ENCODE data around the gene RBM23.

The RBM23 gene

DNA sequence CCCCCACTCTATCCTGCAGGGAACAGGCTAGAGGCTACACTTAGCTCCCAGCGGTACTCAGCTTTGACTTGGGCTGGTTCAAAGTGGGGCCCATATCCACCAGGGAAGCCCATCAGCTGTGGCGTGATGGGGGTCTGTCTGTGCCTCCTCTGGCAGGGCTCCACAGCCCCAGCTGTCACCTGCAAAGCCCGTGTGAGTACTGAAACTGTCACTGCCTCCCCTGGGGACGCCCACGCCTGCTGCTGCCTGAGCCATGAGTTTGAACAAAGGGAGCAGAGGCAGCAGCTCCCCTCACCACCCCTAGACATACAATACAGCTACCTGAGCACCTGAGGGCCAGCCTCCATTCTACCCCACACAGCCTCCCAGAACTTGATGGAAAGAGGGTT lies 31.0 kb downstream of the RBM23 start:
- TF ChIP-seq GLIS1 (tag by site-specific recombination; IDR thresholded peaks at IDR 0.05) (peak; percentile 32), ZNF624 (tag by site-specific recombination; IDR thresholded peaks at IDR 0.05) (no peak), ZFHX2 (tag by site-specific recombination; conservative IDR thresholded peaks at IDR 0.05) (peak; percentile 44; the same call in 1 of the 2 replicates), ZNF133 (tag by site-specific recombination; IDR thresholded peaks at IDR 0.05) (no peak)
- peaks cover 6% of the 10 kb centered on the region for H3K4me1 ChIP-seq (ENCODE audit: control insufficient read depth, insufficient read depth, low read length)

DNA sequence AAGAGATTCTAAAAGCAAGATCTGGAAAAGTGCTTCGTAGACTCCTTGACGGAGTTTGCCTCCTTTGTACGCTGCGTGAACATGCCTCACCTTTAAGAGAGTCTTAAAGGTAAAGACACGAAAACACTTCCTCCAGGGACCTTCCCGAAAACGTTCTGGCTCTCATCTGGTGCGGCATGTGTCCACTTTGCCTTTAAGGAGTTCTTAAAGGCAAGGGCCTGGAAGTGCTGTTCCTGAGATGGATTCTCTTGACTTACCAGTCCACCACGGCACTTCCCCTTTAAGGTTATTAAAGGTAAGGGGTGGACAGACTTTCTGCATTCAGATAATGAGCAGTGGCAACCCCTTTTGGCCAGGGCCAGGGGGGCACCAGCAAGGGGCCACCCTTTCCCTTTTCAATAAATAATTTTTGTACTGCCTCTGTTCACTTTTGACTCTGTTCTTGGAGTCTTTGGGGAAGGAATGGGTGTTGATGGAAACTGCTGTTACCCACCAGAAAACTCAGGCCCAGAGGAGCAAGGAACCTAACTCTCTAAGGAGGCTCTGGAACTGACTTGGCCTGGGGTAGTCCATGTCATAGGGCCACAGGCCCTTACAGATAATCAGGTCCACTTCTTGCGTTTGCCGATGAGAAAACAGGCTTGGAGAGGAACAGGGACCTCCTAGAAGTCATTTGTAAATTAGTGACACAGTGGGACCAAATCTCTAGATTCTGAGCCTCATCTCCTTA lies 31.5 kb downstream of the RBM23 start:
- Histone ChIP-seq H3K36me3 (ENCODE audit: control insufficient read depth in 2 of 2, insufficient read depth in 1 of 2, low read length in 2 of 2) (no peaks in the 10 kb centered on the region), H3K27ac (ENCODE audit: extremely low read depth, low read depth, low read length) (peak overlapping the region; percentile 78), H3K4me1 (ENCODE audit: control insufficient read depth, insufficient read depth, low read length) (peaks cover 6% of the 10 kb centered on the region), H3K4me3 (ENCODE audit: low read depth, low read length) (peak overlapping the region; percentile 55), H3K9me3 (ENCODE audit: control insufficient read depth, insufficient read depth, low read depth, low read length) (no peaks in the 10 kb centered on the region)
- CTCF ChIA-PET: interaction anchor here (0.7 to 7.8 kb wide), 3 partner anchors 13 to 64 kb away, joined by 4 to 43 read pairs (median 26); no protein-coding TSS in a partner anchor
- TF ChIP-seq, protein P1, sequence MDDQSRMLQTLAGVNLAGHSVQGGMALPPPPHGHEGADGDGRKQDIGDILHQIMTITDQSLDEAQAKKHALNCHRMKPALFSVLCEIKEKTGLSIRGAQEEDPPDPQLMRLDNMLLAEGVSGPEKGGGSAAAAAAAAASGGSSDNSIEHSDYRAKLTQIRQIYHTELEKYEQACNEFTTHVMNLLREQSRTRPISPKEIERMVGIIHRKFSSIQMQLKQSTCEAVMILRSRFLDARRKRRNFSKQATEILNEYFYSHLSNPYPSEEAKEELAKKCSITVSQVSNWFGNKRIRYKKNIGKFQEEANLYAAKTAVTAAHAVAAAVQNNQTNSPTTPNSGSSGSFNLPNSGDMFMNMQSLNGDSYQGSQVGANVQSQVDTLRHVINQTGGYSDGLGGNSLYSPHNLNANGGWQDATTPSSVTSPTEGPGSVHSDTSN (CRISPR knock-in tag; IDR thresholded peaks at IDR 0.05): no peak
- TF ChIP-seq BCL11B (tag by site-specific recombination; IDR thresholded peaks at IDR 0.05; ENCODE audit: low read depth) (no peak), ZNF76 (tag by site-specific recombination; IDR thresholded peaks at IDR 0.05; ENCODE audit: borderline replicate concordance, low read depth) (peak; percentile 11; the same call in 1 of the 2 replicates), ZNF600 (tag by site-specific recombination; IDR thresholded peaks at IDR 0.05) (peak; percentile 80), ZBTB48 (tag by site-specific recombination; IDR thresholded peaks at IDR 0.05) (peak; percentile 65; the same call in 1 of the 2 replicates), ZNF350 (tag by site-specific recombination; IDR thresholded peaks at IDR 0.05) (no peak), ZFP69B (tag by site-specific recombination; IDR thresholded peaks at IDR 0.05) (peak; percentile 94), ZNF341 (tag by site-specific recombination; IDR thresholded peaks at IDR 0.05; ENCODE audit: low read depth) (peak; percentile 13; the same call in 1 of the 2 replicates), ZXDB (tag by site-specific recombination; IDR thresholded peaks at IDR 0.05) (peak; percentile 55; the same call in 1 of the 2 replicates), ZNF544 (tag by site-specific recombination; IDR thresholded peaks at IDR 0.05) (no peak), KLF1 (tag by site-specific recombination; IDR thresholded peaks at IDR 0.05) (no peak)
- TF ChIP-seq, protein P2, sequence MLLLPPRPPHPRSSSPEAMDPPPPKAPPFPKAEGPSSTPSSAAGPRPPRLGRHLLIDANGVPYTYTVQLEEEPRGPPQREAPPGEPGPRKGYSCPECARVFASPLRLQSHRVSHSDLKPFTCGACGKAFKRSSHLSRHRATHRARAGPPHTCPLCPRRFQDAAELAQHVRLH (tag by site-specific recombination; IDR thresholded peaks at IDR 0.05): 0 out of 2 replicates have a peak, but pooled peaks have one; percentile 16
- TF ChIP-seq, protein P3, sequence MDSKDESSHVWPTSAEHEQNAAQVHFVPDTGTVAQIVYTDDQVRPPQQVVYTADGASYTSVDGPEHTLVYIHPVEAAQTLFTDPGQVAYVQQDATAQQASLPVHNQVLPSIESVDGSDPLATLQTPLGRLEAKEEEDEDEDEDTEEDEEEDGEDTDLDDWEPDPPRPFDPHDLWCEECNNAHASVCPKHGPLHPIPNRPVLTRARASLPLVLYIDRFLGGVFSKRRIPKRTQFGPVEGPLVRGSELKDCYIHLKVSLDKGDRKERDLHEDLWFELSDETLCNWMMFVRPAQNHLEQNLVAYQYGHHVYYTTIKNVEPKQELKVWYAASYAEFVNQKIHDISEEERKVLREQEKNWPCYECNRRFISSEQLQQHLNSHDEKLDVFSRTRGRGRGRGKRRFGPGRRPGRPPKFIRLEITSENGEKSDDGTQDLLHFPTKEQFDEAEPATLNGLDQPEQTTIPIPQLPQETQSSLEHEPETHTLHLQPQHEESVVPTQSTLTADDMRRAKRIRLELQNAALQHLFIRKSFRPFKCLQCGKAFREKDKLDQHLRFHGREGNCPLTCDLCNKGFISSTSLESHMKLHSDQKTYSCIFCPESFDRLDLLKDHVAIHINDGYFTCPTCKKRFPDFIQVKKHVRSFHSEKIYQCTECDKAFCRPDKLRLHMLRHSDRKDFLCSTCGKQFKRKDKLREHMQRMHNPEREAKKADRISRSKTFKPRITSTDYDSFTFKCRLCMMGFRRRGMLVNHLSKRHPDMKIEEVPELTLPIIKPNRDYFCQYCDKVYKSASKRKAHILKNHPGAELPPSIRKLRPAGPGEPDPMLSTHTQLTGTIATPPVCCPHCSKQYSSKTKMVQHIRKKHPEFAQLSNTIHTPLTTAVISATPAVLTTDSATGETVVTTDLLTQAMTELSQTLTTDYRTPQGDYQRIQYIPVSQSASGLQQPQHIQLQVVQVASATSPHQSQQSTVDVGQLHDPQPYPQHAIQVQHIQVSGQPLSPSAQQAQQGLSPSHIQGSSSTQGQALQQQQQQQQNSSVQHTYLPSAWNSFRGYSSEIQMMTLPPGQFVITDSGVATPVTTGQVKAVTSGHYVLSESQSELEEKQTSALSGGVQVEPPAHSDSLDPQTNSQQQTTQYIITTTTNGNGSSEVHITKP (tag by site-specific recombination; IDR thresholded peaks at IDR 0.05): 0 out of 2 replicates have a peak, but pooled peaks have one; percentile 37
- TF ChIP-seq, protein P4, sequence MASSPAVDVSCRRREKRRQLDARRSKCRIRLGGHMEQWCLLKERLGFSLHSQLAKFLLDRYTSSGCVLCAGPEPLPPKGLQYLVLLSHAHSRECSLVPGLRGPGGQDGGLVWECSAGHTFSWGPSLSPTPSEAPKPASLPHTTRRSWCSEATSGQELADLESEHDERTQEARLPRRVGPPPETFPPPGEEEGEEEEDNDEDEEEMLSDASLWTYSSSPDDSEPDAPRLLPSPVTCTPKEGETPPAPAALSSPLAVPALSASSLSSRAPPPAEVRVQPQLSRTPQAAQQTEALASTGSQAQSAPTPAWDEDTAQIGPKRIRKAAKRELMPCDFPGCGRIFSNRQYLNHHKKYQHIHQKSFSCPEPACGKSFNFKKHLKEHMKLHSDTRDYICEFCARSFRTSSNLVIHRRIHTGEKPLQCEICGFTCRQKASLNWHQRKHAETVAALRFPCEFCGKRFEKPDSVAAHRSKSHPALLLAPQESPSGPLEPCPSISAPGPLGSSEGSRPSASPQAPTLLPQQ (tag by site-specific recombination; IDR thresholded peaks at IDR 0.05): peak; percentile 97
- TF ChIP-seq, protein P5, sequence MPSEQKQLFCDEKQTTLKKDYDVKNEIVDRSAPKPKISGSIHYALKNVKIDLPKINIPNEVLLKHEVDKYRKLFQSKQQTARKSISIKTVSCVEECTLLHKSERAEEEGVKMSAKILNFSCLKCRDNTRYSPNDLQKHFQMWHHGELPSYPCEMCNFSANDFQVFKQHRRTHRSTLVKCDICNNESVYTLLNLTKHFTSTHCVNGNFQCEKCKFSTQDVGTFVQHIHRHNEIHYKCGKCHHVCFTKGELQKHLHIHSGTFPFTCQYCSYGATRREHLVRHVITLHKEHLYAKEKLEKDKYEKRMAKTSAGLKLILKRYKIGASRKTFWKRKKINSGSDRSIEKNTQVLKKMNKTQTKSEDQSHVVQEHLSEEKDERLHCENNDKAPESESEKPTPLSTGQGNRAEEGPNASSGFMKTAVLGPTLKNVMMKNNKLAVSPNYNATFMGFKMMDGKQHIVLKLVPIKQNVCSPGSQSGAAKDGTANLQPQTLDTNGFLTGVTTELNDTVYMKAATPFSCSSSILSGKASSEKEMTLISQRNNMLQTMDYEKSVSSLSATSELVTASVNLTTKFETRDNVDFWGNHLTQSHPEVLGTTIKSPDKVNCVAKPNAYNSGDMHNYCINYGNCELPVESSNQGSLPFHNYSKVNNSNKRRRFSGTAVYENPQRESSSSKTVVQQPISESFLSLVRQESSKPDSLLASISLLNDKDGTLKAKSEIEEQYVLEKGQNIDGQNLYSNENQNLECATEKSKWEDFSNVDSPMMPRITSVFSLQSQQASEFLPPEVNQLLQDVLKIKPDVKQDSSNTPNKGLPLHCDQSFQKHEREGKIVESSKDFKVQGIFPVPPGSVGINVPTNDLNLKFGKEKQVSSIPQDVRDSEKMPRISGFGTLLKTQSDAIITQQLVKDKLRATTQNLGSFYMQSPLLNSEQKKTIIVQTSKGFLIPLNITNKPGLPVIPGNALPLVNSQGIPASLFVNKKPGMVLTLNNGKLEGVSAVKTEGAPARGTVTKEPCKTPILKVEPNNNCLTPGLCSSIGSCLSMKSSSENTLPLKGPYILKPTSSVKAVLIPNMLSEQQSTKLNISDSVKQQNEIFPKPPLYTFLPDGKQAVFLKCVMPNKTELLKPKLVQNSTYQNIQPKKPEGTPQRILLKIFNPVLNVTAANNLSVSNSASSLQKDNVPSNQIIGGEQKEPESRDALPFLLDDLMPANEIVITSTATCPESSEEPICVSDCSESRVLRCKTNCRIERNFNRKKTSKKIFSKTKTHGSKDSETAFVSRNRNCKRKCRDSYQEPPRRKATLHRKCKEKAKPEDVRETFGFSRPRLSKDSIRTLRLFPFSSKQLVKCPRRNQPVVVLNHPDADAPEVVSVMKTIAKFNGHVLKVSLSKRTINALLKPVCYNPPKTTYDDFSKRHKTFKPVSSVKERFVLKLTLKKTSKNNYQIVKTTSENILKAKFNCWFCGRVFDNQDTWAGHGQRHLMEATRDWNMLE (tag by site-specific recombination; conservative IDR thresholded peaks at IDR 0.05; ENCODE audit: low read depth): 0 out of 2 replicates have a peak, but pooled peaks have one; percentile 31
- POLR2A ChIA-PET: interaction anchor here (1.2 to 1.4 kb wide), 3 partner anchors 10 to 69 kb away, joined by 3 to 5 read pairs (median 4); partner anchors contain the start of genes HAUS4 and LRP10

More for the DNA sequence above, 31.0 kb downstream of the RBM23 start:
- peak overlapping the region; percentile 55 for H3K4me3 ChIP-seq (ENCODE audit: low read depth, low read length)
- H3K27ac ChIP-seq (ENCODE audit: extremely low read depth, low read depth, low read length): peak overlapping the region; percentile 78
- H3K36me3 ChIP-seq (ENCODE audit: control insufficient read depth in 2 of 2, insufficient read depth in 1 of 2, low read length in 2 of 2): no peaks in the 10 kb centered on the region
- POLR2A ChIA-PET: interaction anchor here (1.4 kb wide), 1 partner anchor 9 kb away, joined by 4 read pairs; no protein-coding TSS in a partner anchor
- CTCF ChIA-PET: interaction anchor here (1.0 to 7.8 kb wide), 3 partner anchors 12 to 65 kb away, joined by 3 to 43 read pairs (median 26); no protein-coding TSS in a partner anchor
- H3K9me3 ChIP-seq (ENCODE audit: control insufficient read depth, insufficient read depth, low read depth, low read length): no peaks in the 10 kb centered on the region
